Pancreas (tissue), 10 donors: ENCODE measurements around the gene RHOBTB1. TPM values are rescaled to one million over a fixed set of nuclear protein-coding genes. Genes with fewer than 3 reads are reported as not detected.
"Not testable (repeated sequence)": the region's sequence is repeated elsewhere in the genome, so short reads cannot be mapped to it uniquely, and the experiment has no call there.

Source experiments
- ATAC-seq, 4 donors: fragments of 200-7000 bp; cut with Tn5 transposase; one replicate each; pipeline versions ENCODE4 v1.8.0 to v1.9.1; 2020; ENCODE audit warnings: mild to moderate bottlenecking in 4 of 4, moderate library complexity in 4 of 4
- DNase-seq, 6 donors: peaks; one replicate each; pipeline ENCODE4 v3.0.0-alpha.2; 2020
- FAIRE-seq: peaks from 2 replicates; lab custom pipeline; 2012; peaks lifted over from hg19 to GRCh38; lab: Jason Lieb, UNC
- H3K27ac ChIP-seq, 4 donors: fragments of 200-600 bp; sonication (generic); 1 replicate in 3 of 4; 2 replicates in 1 of 4; pipeline versions ENCODE4 v1.5.0 to v1.8.0; 2020
- H3K27me3 ChIP-seq, 4 donors: fragments of 200-600 bp; one replicate each; pipeline ENCODE4 v1.8.0; 2021
- H3K36me3 ChIP-seq, 3 donors: fragments of 200-600 bp; sonication (generic) in 1 of 3; one replicate each; pipeline versions ENCODE4 v1.5.0 to v1.8.0; 2020 to 2021
- H3K4me1 ChIP-seq, 3 donors: fragments of 200-600 bp; one replicate each; pipeline ENCODE4 v1.8.0; 2021
- H3K4me3 ChIP-seq, 4 donors: fragments of 200-600 bp; sonication (generic) in 2 of 4; one replicate each; pipeline versions ENCODE4 v1.5.0 to v1.8.0; 2020 to 2021
- H3K9me3 ChIP-seq, 4 donors: fragments of 200-600 bp; one replicate each; pipeline ENCODE4 v1.8.0; 2021
- CTCF ChIP-seq, 4 donors: fragments of 200-600 bp; sonication (generic) in 3 of 4; IDR thresholded peaks; one replicate each; pipeline versions ENCODE4 v1.5.0 to v1.8.0; 2021; ENCODE audit warnings: antibody characterized with exemption in 4 of 4
- WGBS, 2 donors: extraction: QIAGEN DNeasy Blood & Tissue Kit; methylation state at CpG; one replicate each; pipeline ENCODE4 v1.1.7; 2013; 5-methylcytosine and 5-hydroxymethylcytosine counted together
- intact Hi-C, 3 donors: fragments of 100-400 bp; cut with DNase I; formaldehyde crosslinking; loops; one replicate each; pipeline versions ENCODE4 v1.11.1 to v1.14.2; 2022
- polyA plus RNA-seq, 2 donors: library from polyadenylated mRNA; stranded (reverse); fragments of 200-250 nt; gene quantifications; one replicate each; pipeline ENCODE4 v1.2.3, GENCODE V29; 2013
- total RNA-seq, 6 donors: library from RNA; stranded (reverse); fragmentation: NEBNext Ultra II Directional in 4 of 6; extraction: Animal tissue kit (Norgen Biotek cat#: 25700) in 4 of 6; gene quantifications; one replicate each; pipeline versions ENCODE4 v1.2.1 to v1.2.4, GENCODE V29; 2021 to 2023
- donor health status: healthy with polysubstance abuse.
- donor health status: DM: no; HTN: no; CAD: no; lungs with moderate emphysema.
- donor health status: DM: no; HTN: no; CAD: no.
- donor health status: control.
- donor health status: control.
- donor health status: Bipolar disorder and iron deficiency.
- donor health status: DM: yes; HTN: yes; CAD: no.
- donor health status: DM: no; HTN: no; CAD: no.
- donor health status: DM: no; HTN: no; CAD: no.
- donor health status: DM: yes; HTN: yes; CAD: no.

RHOBTB1 gene
- total and polyA plus RNA-seq, 8 donors: 4.0 to 11.3 (median 7.0) TPM

- DNase-seq: no peak
- no peak for FAIRE-seq
- no peaks in the 10 kb centered on the region for H3K9me3 ChIP-seq
- intact Hi-C loops: no loop called here
- H3K36me3 ChIP-seq: no peaks in the 10 kb centered on the region
- H3K27me3 ChIP-seq: no peaks in the 10 kb centered on the region
- no peaks in the 10 kb centered on the region for H3K4me1 ChIP-seq
- H3K27ac ChIP-seq: no peak overlapping the region
- ATAC-seq: peak in 3 of 4 donors; percentile 28 to 60 (median 31)
- no peak for TF ChIP-seq CTCF (IDR thresholded peaks at IDR 0.05)
- no peak overlapping the region for H3K4me3 ChIP-seq
- WGBS, 2 donors: 61 to 82% methylated on average over 1 of the region's 1 CpG
Observed at GRCh38 chr10:60848126-60848525, 95.9 kb downstream of the RHOBTB1 start.

- Histone ChIP-seq H3K9me3 (no peaks in the 10 kb centered on the region), H3K27ac (no peak overlapping the region), H3K27me3 (no peaks in the 10 kb centered on the region), H3K4me3 (no peak overlapping the region), H3K36me3 (no peaks in the 10 kb centered on the region), H3K4me1 (no peaks in the 10 kb centered on the region)
- DNase-seq: no peak
- no peak for TF ChIP-seq CTCF (IDR thresholded peaks at IDR 0.05)
- ATAC-seq: no peak
- WGBS, 2 donors: 46 to 73% methylated on average over 1 of the region's 1 CpG
- FAIRE-seq: no peak
- intact Hi-C loops: no loop called here
Observed at GRCh38 chr10:60846173-60846572, 97.8 kb downstream of the RHOBTB1 start.

GRCh38 chr10:60845038-60845437 lies 98.9 kb downstream of the RHOBTB1 start:
- H3K9me3 ChIP-seq: no peaks in the 10 kb centered on the region
- intact Hi-C loops: no loop called here
- H3K27ac ChIP-seq: no peak overlapping the region
- no peak for TF ChIP-seq CTCF (IDR thresholded peaks at IDR 0.05)
- H3K4me3 ChIP-seq: no peak overlapping the region
- DNase-seq (no peak), FAIRE-seq (no peak), ATAC-seq (no peak)
- H3K36me3 ChIP-seq: no peaks in the 10 kb centered on the region
- WGBS, 2 donors: 80 to 87% methylated on average over 1 of the region's 1 CpG
- no peaks in the 10 kb centered on the region for H3K4me1 ChIP-seq
- no peaks in the 10 kb centered on the region for H3K27me3 ChIP-seq

GRCh38 chr10:60842694-60843093 lies 101.3 kb downstream of the RHOBTB1 start:
- no peaks in the 10 kb centered on the region for H3K4me1 ChIP-seq
- H3K4me3 ChIP-seq: no peak overlapping the region
- no peak for TF ChIP-seq CTCF (IDR thresholded peaks at IDR 0.05)
- intact Hi-C loops: no loop called here
- DNase-seq (no peak), FAIRE-seq (no peak), ATAC-seq (no peak)
- no peaks in the 10 kb centered on the region for H3K36me3 ChIP-seq
- H3K27me3 ChIP-seq: no peaks in the 10 kb centered on the region
- H3K27ac ChIP-seq: no peak overlapping the region
- no peaks in the 10 kb centered on the region for H3K9me3 ChIP-seq
- WGBS, 2 donors: 84 to 90% methylated on average over 1 of the region's 1 CpG

GRCh38 chr10:60841227-60841626 lies 102.8 kb downstream of the RHOBTB1 start:
- H3K36me3 ChIP-seq, DNase-seq, ATAC-seq, H3K4me1 ChIP-seq, H3K27me3 ChIP-seq, H3K4me3 ChIP-seq, intact Hi-C loops, H3K9me3 ChIP-seq, FAIRE-seq, H3K27ac ChIP-seq: not testable (repeated sequence)
- 88 to 95% methylated on average over 10 of the region's 10 CpGs for WGBS, 2 donors
